Ascending aorta (tissue), 2 donors: ENCODE results near the gene PHLDB2. TPM values are rescaled to one million over a fixed set of nuclear protein-coding genes. Genes with fewer than 3 reads are reported as not detected.

Source experiments
- DNase-seq, 2 donors: peaks; one replicate each; pipeline ENCODE4 v3.0.0-alpha.2; 2019; ENCODE audit warnings: low spot score in 2 of 2
- H3K27ac ChIP-seq, 2 donors: fragments of 200-600 bp; sonication (generic); one replicate each; pipeline ENCODE4 v1.5.1; 2016 to 2017; ENCODE audit warnings: mild to moderate bottlenecking in 1 of 2
- H3K27me3 ChIP-seq: fragments of 200-600 bp; sonication (generic); one replicate; pipeline ENCODE4 v1.5.1; 2017
- H3K36me3 ChIP-seq, 2 donors: fragments of 200-600 bp; sonication (generic); one replicate each; pipeline ENCODE4 v1.5.1; 2016
- H3K4me1 ChIP-seq, 2 donors: fragments of 200-600 bp; sonication (generic); one replicate each; pipeline ENCODE4 v1.5.1; 2016 to 2017; ENCODE audit warnings: mild to moderate bottlenecking in 1 of 2
- H3K4me3 ChIP-seq, 2 donors: fragments of 200-600 bp; sonication (generic); one replicate each; pipeline ENCODE4 v1.5.1; 2016 to 2017; ENCODE audit warnings: mild to moderate bottlenecking in 1 of 2
- H3K9me3 ChIP-seq, 2 donors: fragments of 200-600 bp; sonication (generic); one replicate each; pipeline ENCODE4 v1.5.1; 2016
- intact Hi-C: fragments of 100-400 bp; cut with DNase I; formaldehyde crosslinking; loops from one replicate; pipeline ENCODE4 v1.15.1; 2023
- total RNA-seq: library from RNA; depleted of rRNA; stranded (reverse); fragments of >200 nt; gene quantifications from one replicate; pipeline ENCODE4 v1.1.0, GENCODE V29; 2016
- TF ChIP-seq, protein P1 (sequence below), 3 experiments: fragments of 200-600 bp in 2 of 3; fragments of 450-650 bp in 1 of 3; sonication (generic) in 2 of 3; IDR thresholded peaks; one replicate each; pipeline ENCODE4 v1.5.1; 2016 to 2019; ENCODE audit warnings: antibody characterized with exemption in 3 of 3, mild to moderate bottlenecking in 1 of 3, moderate library complexity in 1 of 3

PHLDB2 gene
- total RNA-seq, 1 donor from 2014 or later: 58.6 TPM

DNA sequence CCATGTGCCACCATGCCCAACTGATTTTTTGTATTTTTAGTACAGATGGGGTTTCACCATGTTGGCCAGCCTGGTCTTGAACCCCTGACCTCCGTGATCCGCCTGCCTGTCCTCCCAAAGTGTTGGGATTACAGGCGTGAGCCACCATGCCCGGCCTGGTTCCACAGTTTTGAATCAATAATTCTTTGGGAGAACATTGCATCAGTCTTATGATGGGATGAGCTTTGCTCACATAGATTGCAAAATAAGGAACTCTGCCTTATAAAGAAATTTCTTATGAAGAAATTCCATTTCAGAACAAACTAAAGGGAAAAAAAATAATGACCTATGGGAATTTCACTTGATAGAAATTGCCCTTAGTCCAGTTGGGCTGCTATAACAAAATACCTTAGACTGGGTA is 159.6 kb downstream of the PHLDB2 start:
- no peak for DNase-seq
- TF ChIP-seq, protein P1, sequence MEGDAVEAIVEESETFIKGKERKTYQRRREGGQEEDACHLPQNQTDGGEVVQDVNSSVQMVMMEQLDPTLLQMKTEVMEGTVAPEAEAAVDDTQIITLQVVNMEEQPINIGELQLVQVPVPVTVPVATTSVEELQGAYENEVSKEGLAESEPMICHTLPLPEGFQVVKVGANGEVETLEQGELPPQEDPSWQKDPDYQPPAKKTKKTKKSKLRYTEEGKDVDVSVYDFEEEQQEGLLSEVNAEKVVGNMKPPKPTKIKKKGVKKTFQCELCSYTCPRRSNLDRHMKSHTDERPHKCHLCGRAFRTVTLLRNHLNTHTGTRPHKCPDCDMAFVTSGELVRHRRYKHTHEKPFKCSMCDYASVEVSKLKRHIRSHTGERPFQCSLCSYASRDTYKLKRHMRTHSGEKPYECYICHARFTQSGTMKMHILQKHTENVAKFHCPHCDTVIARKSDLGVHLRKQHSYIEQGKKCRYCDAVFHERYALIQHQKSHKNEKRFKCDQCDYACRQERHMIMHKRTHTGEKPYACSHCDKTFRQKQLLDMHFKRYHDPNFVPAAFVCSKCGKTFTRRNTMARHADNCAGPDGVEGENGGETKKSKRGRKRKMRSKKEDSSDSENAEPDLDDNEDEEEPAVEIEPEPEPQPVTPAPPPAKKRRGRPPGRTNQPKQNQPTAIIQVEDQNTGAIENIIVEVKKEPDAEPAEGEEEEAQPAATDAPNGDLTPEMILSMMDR (IDR thresholded peaks at IDR 0.05): no peak
- no peaks in the 10 kb centered on the region for H3K9me3 ChIP-seq
- no peaks in the 10 kb centered on the region for H3K27me3 ChIP-seq
- H3K4me1 ChIP-seq: no peaks in the 10 kb centered on the region
- H3K36me3 ChIP-seq: no peaks in the 10 kb centered on the region
- intact Hi-C loops: no loop called here
- no peak overlapping the region for H3K4me3 ChIP-seq
- no peak overlapping the region for H3K27ac ChIP-seq

DNA sequence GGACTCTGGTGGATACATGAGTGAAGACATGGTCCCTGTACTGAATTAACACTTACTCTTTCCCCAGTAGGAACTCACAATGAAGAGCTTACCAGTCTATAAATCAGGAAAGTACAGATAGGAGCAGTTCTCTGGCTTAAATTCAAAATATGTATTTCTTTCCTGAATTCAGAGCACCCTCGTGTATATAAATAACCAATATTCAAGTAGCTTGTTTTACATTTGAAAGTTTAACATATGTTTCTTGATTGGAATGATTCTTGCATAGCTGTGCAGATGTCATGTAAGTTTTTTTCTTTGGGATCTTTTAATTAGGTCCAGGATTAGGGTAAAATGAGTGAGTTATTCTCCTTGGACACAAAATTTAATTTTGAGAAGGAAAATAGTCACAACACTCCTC is 160.7 kb downstream of the PHLDB2 start:
- intact Hi-C loops: no loop called here
- Histone ChIP-seq H3K9me3 (no peaks in the 10 kb centered on the region), H3K36me3 (no peaks in the 10 kb centered on the region), H3K27ac (no peak overlapping the region), H3K4me1 (no peaks in the 10 kb centered on the region), H3K4me3 (no peak overlapping the region), H3K27me3 (no peaks in the 10 kb centered on the region)
- DNase-seq: no peak
- TF ChIP-seq, protein P1 (IDR thresholded peaks at IDR 0.05): no peak

DNA sequence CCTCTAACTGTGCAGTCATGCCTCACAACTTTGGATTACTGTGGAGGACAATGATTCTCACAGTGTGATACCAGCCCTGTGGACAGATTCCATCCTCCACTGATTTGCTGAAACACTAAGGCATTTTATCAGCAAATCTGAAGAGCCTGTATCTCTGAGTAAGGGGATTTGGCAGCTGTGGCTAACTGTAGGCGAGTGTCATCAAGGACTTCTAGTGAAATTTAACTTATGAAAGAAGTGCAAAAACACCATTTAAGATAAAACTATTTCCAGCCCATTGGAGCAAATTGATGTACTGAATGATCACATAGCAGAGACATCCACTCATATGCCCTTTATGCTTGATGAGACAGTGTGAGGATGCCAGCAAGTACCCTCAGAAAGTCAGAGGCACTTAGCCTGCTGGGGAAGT is 161.6 kb downstream of the PHLDB2 start:
- Histone ChIP-seq H3K27ac (no peak overlapping the region), H3K36me3 (no peaks in the 10 kb centered on the region), H3K4me3 (no peak overlapping the region), H3K4me1 (no peaks in the 10 kb centered on the region), H3K27me3 (no peaks in the 10 kb centered on the region), H3K9me3 (no peaks in the 10 kb centered on the region)
- TF ChIP-seq, protein P1 (IDR thresholded peaks at IDR 0.05): no peak
- no peak for DNase-seq
- intact Hi-C loops: no loop called here

Other genes with a start within 250 kb of the PHLDB2 start
- gene PLCXD2, start 184.6 kb upstream of the PHLDB2 start, total RNA-seq: 1.1 TPM
- 18.6 TPM for gene ABHD10, start 119.8 kb downstream of the PHLDB2 start, total RNA-seq
- gene TAGLN3, start 139.7 kb downstream of the PHLDB2 start, total RNA-seq: not detected
- gene TMPRSS7, start 175.5 kb downstream of the PHLDB2 start, total RNA-seq: not detected
- gene C3orf52, start 227.1 kb downstream of the PHLDB2 start, total RNA-seq: 0.32 TPM